Activated CD8-positive, alpha-beta memory T cell treated with anti-CD3 and anti-CD28 coated beads for 36 hours (primary cell): ENCODE results near the gene AIF1. TPM values are rescaled to one million over a fixed set of nuclear protein-coding genes. Genes with fewer than 3 reads are reported as not detected.

Experiments used
- CTCF ChIA-PET: fragments of 350-600 bp; sonication (Branson Sonifier 250); formaldehyde crosslinking; loops from one replicate; lab custom pipeline; 2021; ENCODE audit warnings: antibody characterized with exemption; lab: Charles Lee
- POLR2A ChIA-PET: fragments of 350-600 bp; sonication (Branson Sonifier 250); formaldehyde crosslinking; loops from one replicate; lab custom pipeline; 2021; ENCODE audit warnings: antibody characterized with exemption; lab: Charles Lee
- total RNA-seq, 2 experiments: library from RNA; stranded (reverse); gene quantifications; one replicate each; pipeline ENCODE4 v1.2.3, GENCODE V29; 2021

Gene AIF1
- 10 to 100 TPM; 53.8 to 62.0 TPM for total RNA-seq

- ChIA-PET POLR2A (interaction anchor here (0.8 kb wide), 1 partner anchor 74 kb away, joined by 3 read pairs; no protein-coding TSS in a partner anchor), CTCF (interaction anchor here (0.5 to 5.7 kb wide), 3 partner anchors 16 to 346 kb away, joined by 3 to 23 read pairs (median 6); no protein-coding TSS in a partner anchor)
Observed at GRCh38 chr6:31614684-31615578, at the start of gene AIF1. AIF1 (plus strand) TSS chr6:31615234; CDS start chr6:31615330, 96 bp downstream.

GRCh38 chr6:31567531-31568370 lies 47.3 kb upstream of the AIF1 start:
- ChIA-PET POLR2A (interaction anchor here (0.6 to 4.8 kb wide), 4 partner anchors 8 to 229 kb away, joined by 3 to 41 read pairs (median 8); partner anchors contain the start of gene LTB), CTCF (interaction anchor here (0.7 to 9.0 kb wide), 8 partner anchors 8 to 30 kb away, joined by 3 to 80 read pairs (median 8); partner anchors contain the start of gene NCR3)

GRCh38 chr6:31568537-31568961 lies 46.5 kb upstream of the AIF1 start:
- POLR2A ChIA-PET = interaction anchor here (1.4 to 4.8 kb wide), 3 partner anchors 8 to 14 kb away, joined by 4 to 41 read pairs (median 11); partner anchors contain the start of gene LTB

GRCh38 chr6:31569861-31570536 lies 45.0 kb upstream of the AIF1 start:
- ChIA-PET CTCF (interaction anchor here (1.1 to 9.0 kb wide), 8 partner anchors 10 to 226 kb away, joined by 3 to 80 read pairs (median 12); partner anchors contain the start of genes LST1, NCR3 and VARS1), POLR2A (interaction anchor here (1.3 to 4.8 kb wide), 2 partner anchors 10 kb away, joined by 6 to 41 read pairs; no protein-coding TSS in a partner anchor)

More at GRCh38 chr6:31568537-31568961, 46.5 kb upstream of the AIF1 start:
- CTCF ChIA-PET = interaction anchor here (0.7 to 9.0 kb wide), 10 partner anchors 8 to 227 kb away, joined by 3 to 80 read pairs (median 4); partner anchors contain the start of genes NCR3 and VARS1

- ChIA-PET CTCF (interaction anchor here (1.0 to 9.0 kb wide), 8 partner anchors 8 to 26 kb away, joined by 4 to 80 read pairs (median 22); partner anchors contain the start of genes ATP6V1G2, LST1 and NFKBIL1), POLR2A (interaction anchor here (0.7 to 4.8 kb wide), 2 partner anchors 13 to 77 kb away, joined by 4 to 41 read pairs; no protein-coding TSS in a partner anchor)
Observed at GRCh38 chr6:31572041-31572911, 42.8 kb upstream of the AIF1 start, which contains the start of gene LTA. LTA (plus strand) TSS chr6:31572289; CDS start chr6:31572743, 454 bp downstream.

- ChIA-PET POLR2A (interaction anchor here (1.1 to 4.9 kb wide), 6 partner anchors 14 to 79 kb away, joined by 3 to 66 read pairs (median 10); partner anchors contain the start of genes BAG6, DDX39B and LST1), CTCF (interaction anchor here (0.5 to 9.0 kb wide), 11 partner anchors 10 to 132 kb away, joined by 3 to 80 read pairs (median 5); partner anchors contain the start of genes ATP6V1G2, DDX39B, LST1 and NCR3)
Observed at GRCh38 chr6:31573239-31574105, 41.6 kb upstream of the AIF1 start.

- CTCF ChIA-PET = interaction anchor here (0.5 to 9.0 kb wide), 10 partner anchors 9 to 133 kb away, joined by 3 to 80 read pairs (median 6); partner anchors contain the start of genes ATP6V1G2, DDX39B, LST1 and NCR3
- POLR2A ChIA-PET = interaction anchor here (0.5 to 4.9 kb wide), 14 partner anchors 9 to 219 kb away, joined by 3 to 66 read pairs (median 5); partner anchors contain the start of genes BAG6, DDX39B, LST1 and NCR3
Observed at GRCh38 chr6:31574106-31575061, 40.6 kb upstream of the AIF1 start.

- CTCF ChIA-PET = interaction anchor here (0.8 to 9.0 kb wide), 6 partner anchors 11 to 34 kb away, joined by 3 to 80 read pairs (median 18); partner anchors contain the start of genes ATP6V1G2, DDX39B, LST1 and NCR3
- POLR2A ChIA-PET = interaction anchor here (0.5 to 4.9 kb wide), 16 partner anchors 8 to 961 kb away, joined by 3 to 66 read pairs (median 5); partner anchors contain the start of genes DDX39B, LST1, NCR3 and NFKBIL1
Observed at GRCh38 chr6:31575335-31575901, 39.6 kb upstream of the AIF1 start, which contains the start of gene TNF. TNF (plus strand) TSS chr6:31575565; CDS start chr6:31575742, 177 bp downstream.

- CTCF ChIA-PET = interaction anchor here (0.7 to 12.2 kb wide), 10 partner anchors 8 to 35 kb away, joined by 3 to 300 read pairs (median 14); partner anchors contain the start of genes ATP6V1G2, DDX39B, LST1 and NCR3
- POLR2A ChIA-PET = interaction anchor here (0.5 to 4.9 kb wide), 15 partner anchors 7 to 365 kb away, joined by 3 to 66 read pairs (median 5); partner anchors contain the start of genes DDX39B, LST1, NCR3 and NFKBIL1
Observed at GRCh38 chr6:31575952-31576685, 38.9 kb upstream of the AIF1 start.

GRCh38 chr6:31576897-31577578 lies 38.0 kb upstream of the AIF1 start:
- POLR2A ChIA-PET = interaction anchor here (0.6 to 4.9 kb wide), 9 partner anchors 8 to 45 kb away, joined by 3 to 66 read pairs (median 5); partner anchors contain the start of genes NCR3 and NFKBIL1
- CTCF ChIA-PET = interaction anchor here (0.7 to 12.2 kb wide), 7 partner anchors 9 to 28 kb away, joined by 3 to 300 read pairs (median 9); partner anchors contain the start of genes ATP6V1G2, LST1, NCR3 and NFKBIL1

- POLR2A ChIA-PET = interaction anchor here (0.6 to 4.9 kb wide), 7 partner anchors 10 to 261 kb away, joined by 3 to 66 read pairs (median 7); partner anchors contain the start of genes NCR3 and NFKBIL1
Observed at GRCh38 chr6:31577579-31577966, 37.5 kb upstream of the AIF1 start.

More at GRCh38 chr6:31577579-31577966, 37.5 kb upstream of the AIF1 start:
- CTCF ChIA-PET = interaction anchor here (0.6 to 12.2 kb wide), 6 partner anchors 9 to 254 kb away, joined by 3 to 300 read pairs (median 11); partner anchors contain the start of genes ATP6V1G2, LST1, NCR3 and NFKBIL1
